H4 (cell line): ENCODE results near the gene ACTN4. TPM values are rescaled to one million over a fixed set of nuclear protein-coding genes. Genes with fewer than 3 reads are reported as not detected.
"Not testable (repeated sequence)": the region's sequence is repeated elsewhere in the genome, so short reads cannot be mapped to it uniquely, and the experiment has no call there.

Experiments used
- DNase-seq: peaks from one replicate; pipeline ENCODE4 v3.0.0-alpha.2; 2015; ENCODE audit warnings: low spot score
- total RNA-seq: library from RNA; depleted of rRNA; stranded (reverse); fragments of >200 nt; shearing (Covaris generic); gene quantifications from 2 replicates; pipeline ENCODE4 v1.2.3, GENCODE V29; 2014; rRNA removed

ACTN4 gene
- total RNA-seq, 1 experiment from 2014 or later = 262 TPM

GRCh38 chr19:38766276-38767047 lies 119.0 kb downstream of the ACTN4 start:
- no peak for DNase-seq

- no peak for DNase-seq
Measured at GRCh38 chr19:38769635-38770211, 122.3 kb downstream of the ACTN4 start.

- DNase-seq = not testable (repeated sequence)
Measured at GRCh38 chr19:38770228-38770948, 122.9 kb downstream of the ACTN4 start.

- not testable (repeated sequence) for DNase-seq
Measured at GRCh38 chr19:38770949-38771275, 123.5 kb downstream of the ACTN4 start.

GRCh38 chr19:38771569-38771968 lies 124.1 kb downstream of the ACTN4 start:
- not testable (repeated sequence) for DNase-seq

- DNase-seq = no peak
Measured at GRCh38 chr19:38773469-38774177, 126.2 kb downstream of the ACTN4 start, which contains the start of gene LGALS7. TSS of gene LGALS7 (minus strand) at chr19:38773517. CDS start at chr19:38773492, 25 bp downstream.

GRCh38 chr19:38774181-38774950 lies 126.9 kb downstream of the ACTN4 start:
- DNase-seq = no peak

GRCh38 chr19:38778733-38779132 lies 131.3 kb downstream of the ACTN4 start:
- DNase-seq = no peak

- DNase-seq = no peak
Measured at GRCh38 chr19:38780443-38780842, 133.0 kb downstream of the ACTN4 start.

GRCh38 chr19:38781058-38781457 lies 133.6 kb downstream of the ACTN4 start:
- no peak for DNase-seq

Other genes starting within 250 kb of the ACTN4 start
- gene FAM98C, start 244.6 kb upstream of the ACTN4 start, total RNA-seq = 15.6 and 19.7 TPM in 2 replicates
- 0.62 TPM in 1 of 2 replicates, not detected in the other for gene RASGRP4, start 221.4 kb upstream of the ACTN4 start, total RNA-seq
- not detected in 2 replicates for gene RYR1, start 214.0 kb upstream of the ACTN4 start, total RNA-seq
- gene MAP4K1, start 29.7 kb upstream of the ACTN4 start, total RNA-seq = 0.29 and 3.0 TPM in 2 replicates
- 980 and 1,233 TPM in 2 replicates for gene EIF3K, start 28.5 kb upstream of the ACTN4 start, total RNA-seq
- gene CAPN12, start 96.8 kb downstream of the ACTN4 start, total RNA-seq = not detected in 2 replicates
- not detected in 2 replicates for gene LGALS7, start 125.9 kb downstream of the ACTN4 start, total RNA-seq
- not detected in 2 replicates for gene LGALS7B, start 141.6 kb downstream of the ACTN4 start, total RNA-seq
- gene LGALS4, start 165.3 kb downstream of the ACTN4 start, total RNA-seq = 0.54 and 1.3 TPM in 2 replicates
- 73.8 and 108 TPM in 2 replicates for gene ECH1, start 184.1 kb downstream of the ACTN4 start, total RNA-seq
- 249 and 281 TPM in 2 replicates for gene HNRNPL, start 202.3 kb downstream of the ACTN4 start, total RNA-seq
- gene RINL, start 230.6 kb downstream of the ACTN4 start, total RNA-seq = 0.23 and 1.2 TPM in 2 replicates